Liver (tissue), 9 donors: ENCODE results near the gene PLSCR1. TPM values are rescaled to one million over a fixed set of nuclear protein-coding genes. Genes with fewer than 3 reads are reported as not detected.
"Not testable (repeated sequence)": the region's sequence is repeated elsewhere in the genome, so short reads cannot be mapped to it uniquely, and the experiment has no call there.

Source experiments
- DNase-seq: peaks from one replicate; pipeline ENCODE4 v3.0.0-alpha.2; 2017; ENCODE audit warnings: low spot score
- H3K27ac ChIP-seq, 2 donors: one replicate each; pipeline ENCODE4 v1.7.0; 2013; ENCODE audit warnings: inconsistent platforms in 2 of 2, low read length in 2 of 2, control low read depth in 1 of 2, low read depth in 1 of 2, mild to moderate bottlenecking in 1 of 2
- H3K27me3 ChIP-seq, 4 donors: one replicate each; pipeline versions ENCODE4 v1.6.1 to v1.7.0; 2013; ENCODE audit warnings: low read length in 3 of 4, inconsistent platforms in 1 of 4, mild to moderate bottlenecking in 1 of 4, moderate library complexity in 1 of 4; ENCODE audit not compliant: control insufficient read depth in 4 of 4, insufficient read depth in 4 of 4
- H3K36me3 ChIP-seq, 4 donors: one replicate each; pipeline versions ENCODE4 v1.6.1 to v1.7.0; 2013; ENCODE audit warnings: low read length in 3 of 4, mild to moderate bottlenecking in 3 of 4, low read depth in 1 of 4, moderate library complexity in 1 of 4; ENCODE audit not compliant: control insufficient read depth in 4 of 4, insufficient read depth in 3 of 4
- H3K4me1 ChIP-seq, 4 donors: one replicate each; pipeline versions ENCODE4 v1.6.1 to v1.7.0; 2013; ENCODE audit warnings: low read length in 3 of 4, mild to moderate bottlenecking in 3 of 4, moderate library complexity in 1 of 4; ENCODE audit not compliant: control insufficient read depth in 4 of 4, insufficient read depth in 4 of 4
- H3K4me3 ChIP-seq, 3 donors: one replicate each; pipeline versions ENCODE4 v1.6.1 to v1.7.0; 2013; ENCODE audit warnings: low read length in 3 of 3, control low read depth in 1 of 3, low read depth in 1 of 3, mild to moderate bottlenecking in 1 of 3
- H3K9ac ChIP-seq, 2 donors: one replicate each; pipeline ENCODE4 v1.7.0; 2013; ENCODE audit warnings: low read length in 2 of 2, mild to moderate bottlenecking in 2 of 2, moderate library complexity in 2 of 2, control low read depth in 1 of 2, low read depth in 1 of 2
- H3K9me3 ChIP-seq, 4 donors: one replicate each; pipeline versions ENCODE4 v1.6.1 to v1.7.0; 2013; ENCODE audit warnings: low read length in 3 of 4; ENCODE audit not compliant: control insufficient read depth in 4 of 4
- ATF3 ChIP-seq: IDR thresholded peaks from 2 replicates; pipeline ENCODE4 v1.6.1; 2016; ENCODE audit warnings: antibody characterized with exemption
- CTCF ChIP-seq: fragments of 150-350 bp; IDR thresholded peaks from 2 replicates; pipeline ENCODE4 v1.5.1; 2017; ENCODE audit warnings: improper control_type of control experiment, low read depth, low read length; ENCODE audit not compliant: missing input control
- EGR1 ChIP-seq, 2 donors: IDR thresholded peaks; 2 replicates each; pipeline ENCODE4 v1.6.1; 2016 to 2018; ENCODE audit warnings: antibody characterized with exemption in 2 of 2, low read depth in 2 of 2
- FOXA1 ChIP-seq: IDR thresholded peaks from 2 replicates; pipeline ENCODE4 v1.6.1; 2016; ENCODE audit warnings: antibody characterized with exemption
- HNF4A ChIP-seq, 2 donors: conservative IDR thresholded peaks; 2 replicates each; pipeline ENCODE4 v1.6.1; 2016; ENCODE audit warnings: antibody characterized with exemption in 2 of 2, mild to moderate bottlenecking in 2 of 2
- JUND ChIP-seq, 2 donors: IDR thresholded peaks; 2 replicates each; pipeline ENCODE4 v1.6.1; 2016; ENCODE audit warnings: antibody characterized with exemption in 2 of 2
- NR2F2 ChIP-seq: IDR thresholded peaks from 2 replicates; pipeline ENCODE4 v1.6.1; 2016; ENCODE audit warnings: antibody characterized with exemption
- RAD21 ChIP-seq, 2 donors: IDR thresholded peaks; 2 replicates each; pipeline ENCODE4 v1.6.1; 2016; ENCODE audit warnings: antibody characterized with exemption in 2 of 2, mild to moderate bottlenecking in 2 of 2
- REST ChIP-seq: IDR thresholded peaks from 2 replicates; pipeline ENCODE4 v1.6.1; 2016; ENCODE audit warnings: antibody characterized with exemption, mild to moderate bottlenecking
- SP1 ChIP-seq: IDR thresholded peaks from 2 replicates; pipeline ENCODE4 v1.6.1; 2018; ENCODE audit warnings: antibody characterized with exemption, mild to moderate bottlenecking
- ZBTB33 ChIP-seq: IDR thresholded peaks from 2 replicates; pipeline ENCODE4 v1.6.1; 2016; ENCODE audit warnings: antibody characterized with exemption
- WGBS: extraction: QIAGEN DNeasy Blood & Tissue Kit; methylation state at CpG from one replicate; pipeline ENCODE4 v1.1.7; 2013; 5-methylcytosine and 5-hydroxymethylcytosine counted together
- polyA plus RNA-seq, 2 donors: library from polyadenylated mRNA; stranded (reverse) in 1 of 2; unstranded in 1 of 2; fragments of 200-250 nt in 1 of 2; fragments of >200 nt in 1 of 2; fragmentation: Nextera tagmentation in 1 of 2; extraction: Ambion mirVana in 1 of 2; gene quantifications; one replicate each; pipeline versions ENCODE4 v1.2.1 to v1.2.3, GENCODE V29; 2013 to 2015
- total RNA-seq, 2 donors: library from RNA; depleted of rRNA; stranded (reverse); fragments of >200 nt; gene quantifications; one replicate each; pipeline ENCODE4 v1.2.3, GENCODE V29; 2014
- donor health status: healthy.
- donor health status: healthy.
- donor health status: healthy.
- donor health status: healthy.
- donor health status: healthy.

The PLSCR1 gene
- total and polyA plus RNA-seq, 4 donors = 30.2 to 76.4 (median 34.3) TPM

DNA sequence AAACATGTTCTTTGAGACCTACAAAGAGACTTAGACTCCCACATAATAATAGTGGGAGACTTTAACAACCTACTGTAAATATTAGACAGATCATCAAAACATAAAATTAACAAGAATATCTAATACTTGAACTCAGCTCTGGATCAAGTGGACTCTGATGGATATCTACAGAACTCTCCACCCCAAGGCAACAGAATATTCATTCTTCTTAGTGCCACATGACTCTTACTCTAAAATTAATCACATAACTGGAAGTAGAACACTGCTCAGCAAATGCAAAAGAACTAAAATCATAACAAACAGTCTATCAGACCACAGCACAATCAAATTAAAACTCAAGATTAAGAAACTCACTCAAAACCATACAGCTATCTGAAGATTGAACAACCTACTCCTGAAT, 59.1 kb downstream of the PLSCR1 start:
- no peaks in the 10 kb centered on the region for H3K27me3 ChIP-seq
- no peaks in the 10 kb centered on the region for H3K36me3 ChIP-seq
- H3K27ac ChIP-seq = no peak overlapping the region
- H3K4me1 ChIP-seq = no peaks in the 10 kb centered on the region
- no peak overlapping the region for H3K9ac ChIP-seq
- no peaks in the 10 kb centered on the region for H3K9me3 ChIP-seq
- no peak overlapping the region for H3K4me3 ChIP-seq
- no peak for TF ChIP-seq CTCF
- no peak for TF ChIP-seq ATF3
- no peak for TF ChIP-seq JUND (IDR thresholded peaks at IDR 0.05)
- TF ChIP-seq REST = no peak
- no peak for TF ChIP-seq ZBTB33
- no peak for TF ChIP-seq HNF4A (conservative IDR thresholded peaks at IDR 0.05)
- no peak for TF ChIP-seq RAD21 (IDR thresholded peaks at IDR 0.05)
- no peak for TF ChIP-seq FOXA1
- no peak for TF ChIP-seq EGR1 (IDR thresholded peaks at IDR 0.05; ENCODE audit: low read depth in 2 of 2)
- TF ChIP-seq SP1 = no peak
- no peak for TF ChIP-seq NR2F2
- no peak for DNase-seq

- WGBS = 91% methylated on average over 6 of the region's 6 CpGs
- no peak overlapping the region for H3K4me3 ChIP-seq
These were observed 68.2 kb downstream of the PLSCR1 start for GRCh38 chr3:146476094-146476740.

DNA sequence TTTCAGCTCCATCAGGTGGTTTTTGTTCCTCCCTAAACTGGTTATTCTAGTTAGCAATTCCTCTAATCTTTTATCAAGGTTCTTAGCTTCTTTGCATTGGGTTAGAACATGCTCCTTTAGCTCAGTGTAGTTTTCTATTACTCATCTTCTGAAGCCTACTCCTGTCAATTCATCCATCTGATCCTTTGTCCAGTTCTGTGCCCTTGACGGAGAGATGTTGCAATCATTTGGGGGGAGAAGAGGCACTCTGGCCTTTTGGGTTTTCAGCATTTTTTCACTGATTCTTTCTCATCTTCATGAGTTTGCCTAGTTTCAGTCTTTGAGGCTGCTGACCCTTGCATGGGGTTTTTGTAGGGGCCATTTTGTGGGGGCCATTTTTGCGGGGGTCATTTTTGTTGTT, 69.4 kb downstream of the PLSCR1 start:
- H3K4me3 ChIP-seq, H3K36me3 ChIP-seq, DNase-seq, H3K27me3 ChIP-seq, H3K9me3 ChIP-seq, H3K9ac ChIP-seq, H3K4me1 ChIP-seq, H3K27ac ChIP-seq: not testable (repeated sequence)
- WGBS = 88% methylated on average over 2 of the region's 2 CpGs

More at GRCh38 chr3:146476094-146476740, 68.2 kb downstream of the PLSCR1 start:
- Histone ChIP-seq H3K4me1 (no peaks in the 10 kb centered on the region), H3K27ac (no peak overlapping the region), H3K9ac (no peak overlapping the region), H3K36me3 (no peaks in the 10 kb centered on the region), H3K9me3 (no peaks in the 10 kb centered on the region), H3K27me3 (no peaks in the 10 kb centered on the region)
- TF ChIP-seq SP1 = no peak
- TF ChIP-seq FOXA1 = no peak
- TF ChIP-seq EGR1 (IDR thresholded peaks at IDR 0.05; ENCODE audit: low read depth in 2 of 2) = no peak
- no peak for TF ChIP-seq CTCF
- TF ChIP-seq RAD21 (IDR thresholded peaks at IDR 0.05) = no peak
- no peak for TF ChIP-seq JUND (IDR thresholded peaks at IDR 0.05)
- DNase-seq = no peak
